ENCODE measurements around the gene NAGK.

The NAGK gene

GRCh38 chr2:71070294-71071093 is 2.0 kb downstream of the NAGK start:
- in situ Hi-C loops (cut with MboI; ENCODE audit: low sequenced_read_pairs, unreplicated experiment): no loop called here

GRCh38 chr2:71071681-71072398 is 3.4 kb downstream of the NAGK start:
- peak; percentile 81 for DNase-seq (ENCODE audit: low spot score)
- in situ Hi-C loops (cut with MboI; ENCODE audit: low sequenced_read_pairs, unreplicated experiment): no loop called here
- peak; percentile 49 for TF ChIP-seq CTCF (IDR thresholded peaks at IDR 0.05; ENCODE audit: borderline replicate concordance, control extremely low read depth, extremely low read depth, insufficient read depth, missing control alignments)

More at GRCh38 chr2:71070294-71071093, 2.0 kb downstream of the NAGK start:
- DNase-seq (ENCODE audit: low spot score): peak; percentile 50
- peak; percentile 39 for TF ChIP-seq CTCF (IDR thresholded peaks at IDR 0.05; ENCODE audit: borderline replicate concordance, control extremely low read depth, extremely low read depth, insufficient read depth, missing control alignments)

- TF ChIP-seq CTCF (IDR thresholded peaks at IDR 0.05; ENCODE audit: borderline replicate concordance, control extremely low read depth, extremely low read depth, insufficient read depth, missing control alignments): no peak
- in situ Hi-C loops (cut with MboI; ENCODE audit: low sequenced_read_pairs, unreplicated experiment): no loop called here
Observed at GRCh38 chr2:71072492-71072891, 4.0 kb downstream of the NAGK start.

GRCh38 chr2:71073475-71073874 is 5.0 kb downstream of the NAGK start:
- in situ Hi-C loops (cut with MboI; ENCODE audit: low sequenced_read_pairs, unreplicated experiment): no loop called here
- no peak for TF ChIP-seq CTCF (IDR thresholded peaks at IDR 0.05; ENCODE audit: borderline replicate concordance, control extremely low read depth, extremely low read depth, insufficient read depth, missing control alignments)
- DNase-seq (ENCODE audit: low spot score): no peak

More at GRCh38 chr2:71072492-71072891, 4.0 kb downstream of the NAGK start:
- no peak for DNase-seq (ENCODE audit: low spot score)

- TF ChIP-seq CTCF (IDR thresholded peaks at IDR 0.05; ENCODE audit: borderline replicate concordance, control extremely low read depth, extremely low read depth, insufficient read depth, missing control alignments): no peak
- DNase-seq (ENCODE audit: low spot score): no peak
- in situ Hi-C loops (cut with MboI; ENCODE audit: low sequenced_read_pairs, unreplicated experiment): no loop called here
Observed at GRCh38 chr2:71074893-71075395, 6.5 kb downstream of the NAGK start.

- in situ Hi-C loops (cut with MboI; ENCODE audit: low sequenced_read_pairs, unreplicated experiment): no loop called here
- no peak for TF ChIP-seq CTCF (IDR thresholded peaks at IDR 0.05; ENCODE audit: borderline replicate concordance, control extremely low read depth, extremely low read depth, insufficient read depth, missing control alignments)
- DNase-seq (ENCODE audit: low spot score): no peak
Observed at GRCh38 chr2:71078624-71079023, 10.2 kb downstream of the NAGK start.
